Measurements from ENCODE around the gene SPAG16.

SPAG16 gene

DNA sequence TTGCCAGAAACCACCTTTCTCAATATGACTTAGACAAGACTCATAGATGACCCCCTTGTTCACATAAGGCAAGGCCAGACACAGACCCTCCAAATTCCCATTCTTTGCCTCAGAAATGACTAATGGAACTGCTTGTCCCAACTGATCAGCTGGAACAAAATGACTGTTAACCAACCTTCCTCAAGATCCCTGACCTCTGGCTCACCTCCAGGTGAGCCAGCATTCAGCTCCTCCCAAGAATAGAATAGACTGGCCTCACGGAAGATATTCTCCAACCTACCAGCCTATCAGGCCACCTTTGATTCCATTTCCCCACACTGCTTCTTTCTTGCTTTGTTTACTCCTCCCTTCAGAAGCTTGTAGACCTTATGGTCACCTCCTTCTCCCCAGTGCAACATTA lies 930.8 kb downstream of the SPAG16 start:
- TF ChIP-seq, protein P1, sequence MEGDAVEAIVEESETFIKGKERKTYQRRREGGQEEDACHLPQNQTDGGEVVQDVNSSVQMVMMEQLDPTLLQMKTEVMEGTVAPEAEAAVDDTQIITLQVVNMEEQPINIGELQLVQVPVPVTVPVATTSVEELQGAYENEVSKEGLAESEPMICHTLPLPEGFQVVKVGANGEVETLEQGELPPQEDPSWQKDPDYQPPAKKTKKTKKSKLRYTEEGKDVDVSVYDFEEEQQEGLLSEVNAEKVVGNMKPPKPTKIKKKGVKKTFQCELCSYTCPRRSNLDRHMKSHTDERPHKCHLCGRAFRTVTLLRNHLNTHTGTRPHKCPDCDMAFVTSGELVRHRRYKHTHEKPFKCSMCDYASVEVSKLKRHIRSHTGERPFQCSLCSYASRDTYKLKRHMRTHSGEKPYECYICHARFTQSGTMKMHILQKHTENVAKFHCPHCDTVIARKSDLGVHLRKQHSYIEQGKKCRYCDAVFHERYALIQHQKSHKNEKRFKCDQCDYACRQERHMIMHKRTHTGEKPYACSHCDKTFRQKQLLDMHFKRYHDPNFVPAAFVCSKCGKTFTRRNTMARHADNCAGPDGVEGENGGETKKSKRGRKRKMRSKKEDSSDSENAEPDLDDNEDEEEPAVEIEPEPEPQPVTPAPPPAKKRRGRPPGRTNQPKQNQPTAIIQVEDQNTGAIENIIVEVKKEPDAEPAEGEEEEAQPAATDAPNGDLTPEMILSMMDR (IDR thresholded peaks at IDR 0.05; ENCODE audit: low read depth, low read length) = no peak
- H3K27ac ChIP-seq = no peak overlapping the region
- H3K9me3 ChIP-seq (ENCODE audit: severe bottlenecking) = no peaks in the 10 kb centered on the region
- H3K27me3 ChIP-seq (ENCODE audit: insufficient read depth, low read depth, severe bottlenecking) = no peaks in the 10 kb centered on the region
- no peak overlapping the region for H3K4me3 ChIP-seq (ENCODE audit: low read depth, low read length)
- no peak for DNase-seq
- H3K36me3 ChIP-seq = no peaks in the 10 kb centered on the region

DNA sequence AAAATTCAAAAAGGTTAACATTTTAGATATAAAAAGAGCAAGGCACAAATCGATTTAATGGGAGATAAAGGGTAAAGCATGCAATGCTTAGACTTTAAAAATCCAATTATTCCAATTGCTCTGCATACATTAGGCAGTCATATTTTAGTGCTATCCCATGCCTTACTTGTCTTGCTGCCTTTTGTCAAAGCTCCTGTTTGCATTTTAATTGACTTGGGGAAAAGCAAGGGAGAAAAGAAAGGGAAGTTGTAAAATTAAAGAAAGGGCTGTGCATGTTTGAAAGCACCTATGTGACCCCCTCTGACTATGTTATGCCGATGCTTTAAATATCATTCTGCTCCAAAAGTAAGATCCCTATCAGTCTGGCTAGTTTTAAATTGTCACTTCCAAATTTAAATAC lies 932.9 kb downstream of the SPAG16 start:
- TF ChIP-seq, protein P1 (IDR thresholded peaks at IDR 0.05; ENCODE audit: low read depth, low read length) = no peak
- Histone ChIP-seq H3K9me3 (ENCODE audit: severe bottlenecking) (no peaks in the 10 kb centered on the region), H3K36me3 (no peaks in the 10 kb centered on the region), H3K27me3 (ENCODE audit: insufficient read depth, low read depth, severe bottlenecking) (no peaks in the 10 kb centered on the region), H3K4me3 (ENCODE audit: low read depth, low read length) (no peak overlapping the region), H3K27ac (no peak overlapping the region)
- no peak for DNase-seq

DNA sequence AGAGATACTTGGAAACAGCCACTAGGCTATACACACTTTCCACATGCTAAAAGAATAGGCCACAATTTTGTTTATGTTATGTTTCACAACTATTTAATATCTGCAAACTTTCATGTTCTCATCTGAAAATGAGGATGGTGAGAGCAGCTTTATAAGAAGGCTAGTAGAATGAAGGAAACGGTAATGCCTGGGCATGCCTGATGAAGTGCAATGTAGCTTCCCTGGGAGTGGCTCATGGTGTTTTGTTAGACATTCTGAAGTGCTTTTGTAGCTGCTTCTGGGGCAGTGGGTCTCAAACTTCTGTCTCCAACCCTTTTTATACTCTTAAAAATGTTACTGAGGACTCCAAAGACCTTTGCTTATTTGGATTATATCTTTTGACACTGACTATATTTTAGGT lies 933.3 kb downstream of the SPAG16 start:
- no peaks in the 10 kb centered on the region for H3K27me3 ChIP-seq (ENCODE audit: insufficient read depth, low read depth, severe bottlenecking)
- no peak for DNase-seq
- H3K27ac ChIP-seq = no peak overlapping the region
- H3K9me3 ChIP-seq (ENCODE audit: severe bottlenecking) = no peaks in the 10 kb centered on the region
- H3K36me3 ChIP-seq = no peaks in the 10 kb centered on the region
- no peak overlapping the region for H3K4me3 ChIP-seq (ENCODE audit: low read depth, low read length)
- TF ChIP-seq, protein P1 (IDR thresholded peaks at IDR 0.05; ENCODE audit: low read depth, low read length) = no peak

DNA sequence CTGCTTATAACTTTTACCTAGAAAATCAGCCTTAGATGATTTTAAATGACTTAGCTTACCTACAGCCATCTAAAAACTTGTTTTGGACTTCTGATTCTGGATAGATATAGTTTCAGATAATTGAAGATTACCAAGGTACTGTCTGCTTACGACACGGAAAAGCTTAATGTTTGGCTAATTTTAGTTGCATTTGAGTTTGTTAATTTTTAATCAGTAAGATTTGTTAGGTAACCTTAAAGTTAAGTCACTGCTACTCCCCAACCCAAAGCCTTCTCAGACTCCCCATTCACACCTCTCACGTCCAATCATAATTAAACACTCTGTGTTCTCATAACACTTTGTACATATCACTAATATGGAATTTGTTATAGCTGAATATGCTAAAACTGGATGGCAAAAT lies 936.0 kb downstream of the SPAG16 start:
- no peak overlapping the region for H3K27ac ChIP-seq
- H3K9me3 ChIP-seq (ENCODE audit: severe bottlenecking) = no peaks in the 10 kb centered on the region
- DNase-seq = no peak
- no peak overlapping the region for H3K4me3 ChIP-seq (ENCODE audit: low read depth, low read length)
- TF ChIP-seq, protein P1 (IDR thresholded peaks at IDR 0.05; ENCODE audit: low read depth, low read length) = no peak
- H3K27me3 ChIP-seq (ENCODE audit: insufficient read depth, low read depth, severe bottlenecking) = no peaks in the 10 kb centered on the region
- no peaks in the 10 kb centered on the region for H3K36me3 ChIP-seq

DNA sequence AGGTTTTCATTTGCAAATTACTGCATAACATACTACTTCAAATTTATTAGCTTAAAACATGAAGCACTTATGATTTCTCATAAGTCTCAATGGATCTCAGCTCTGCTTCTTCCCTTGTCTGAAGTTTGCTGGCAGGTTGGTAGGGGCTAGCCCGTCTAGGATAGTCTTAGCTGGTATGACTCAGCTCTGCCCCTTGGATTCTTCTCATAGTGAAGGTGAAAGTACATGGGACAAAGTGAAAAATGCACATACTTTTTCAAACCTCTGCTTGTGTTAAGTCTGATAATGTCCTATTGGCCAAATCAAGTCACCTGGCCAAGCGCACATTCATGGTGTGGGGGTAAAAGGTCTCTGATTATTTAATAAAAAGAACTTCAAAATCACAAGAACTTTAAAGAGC lies 941.8 kb downstream of the SPAG16 start:
- Histone ChIP-seq H3K36me3 (no peaks in the 10 kb centered on the region), H3K27ac (no peak overlapping the region), H3K4me3 (ENCODE audit: low read depth, low read length) (no peak overlapping the region), H3K27me3 (ENCODE audit: insufficient read depth, low read depth, severe bottlenecking) (no peaks in the 10 kb centered on the region), H3K9me3 (ENCODE audit: severe bottlenecking) (no peaks in the 10 kb centered on the region)
- TF ChIP-seq, protein P1 (IDR thresholded peaks at IDR 0.05; ENCODE audit: low read depth, low read length) = no peak
- DNase-seq = no peak

DNA sequence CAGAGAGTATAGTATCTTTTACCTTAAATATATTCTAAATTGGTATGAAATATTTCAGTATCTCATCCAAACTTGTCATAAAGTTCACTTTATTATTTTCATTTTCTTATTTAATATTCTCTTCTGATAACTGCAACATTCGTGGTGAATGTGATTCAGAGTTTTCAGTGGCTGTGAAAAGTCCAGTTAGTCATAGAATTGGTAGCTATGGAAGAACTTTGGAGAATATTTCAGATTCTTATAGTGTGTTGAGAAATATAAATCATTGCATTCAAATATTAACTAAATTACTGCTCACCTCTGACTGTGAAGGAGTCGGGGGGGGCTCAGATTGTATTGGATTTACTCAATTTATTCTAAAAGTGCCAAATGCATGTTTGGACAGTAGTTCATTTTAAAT lies 948.0 kb downstream of the SPAG16 start:
- Histone ChIP-seq H3K9me3 (ENCODE audit: severe bottlenecking) (peaks cover 2% of the 10 kb centered on the region), H3K36me3 (no peaks in the 10 kb centered on the region), H3K27ac (no peak overlapping the region), H3K27me3 (ENCODE audit: insufficient read depth, low read depth, severe bottlenecking) (no peaks in the 10 kb centered on the region), H3K4me3 (ENCODE audit: low read depth, low read length) (no peak overlapping the region)
- TF ChIP-seq, protein P1 (IDR thresholded peaks at IDR 0.05; ENCODE audit: low read depth, low read length) = no peak
- DNase-seq = no peak

Data from WERI-Rb-1 (cell line).